NT2/D1 (cell line): ENCODE results near the gene RAB11A.

Source experiments
- SUZ12 ChIP-seq: IDR thresholded peaks from 2 replicates; pipeline ENCODE4 v1.6.1; 2011; ENCODE audit not compliant: insufficient read length, insufficient read depth; ENCODE audit errors: extremely low read depth
- YY1 ChIP-seq: IDR thresholded peaks from 2 replicates; pipeline ENCODE4 v1.6.1; 2011; ENCODE audit not compliant: insufficient read length, insufficient read depth
- ZNF274 ChIP-seq: IDR thresholded peaks from 2 replicates; pipeline ENCODE4 v1.6.1; 2011; ENCODE audit warnings: mild to moderate bottlenecking, low read depth, low read length

GRCh38 chr15:65902373-65902772, 33.1 kb downstream of the RAB11A start:
- TF ChIP-seq ZNF274 (no peak), YY1 (no peak), SUZ12 (no peak)
